GM12872 (cell line): ENCODE data around the gene OR6N1.

Source experiments
- CTCF ChIP-seq: IDR thresholded peaks from 3 replicates; pipeline ENCODE4 v1.5.1; 2011; ENCODE audit warnings: low read depth, mild to moderate bottlenecking, low read length, moderate library complexity; ENCODE audit not compliant: insufficient read depth

Gene OR6N1

GRCh38 chr1:158800526-158800925 lies 28.5 kb upstream of the OR6N1 start:
- no peak for TF ChIP-seq CTCF

- no peak for TF ChIP-seq CTCF
Observed at GRCh38 chr1:158799689-158800088, 27.7 kb upstream of the OR6N1 start.

GRCh38 chr1:158798531-158798930 lies 26.5 kb upstream of the OR6N1 start:
- no peak; the same call in 2 of the 3 replicates for TF ChIP-seq CTCF

- TF ChIP-seq CTCF = no peak
Observed at GRCh38 chr1:158794247-158794646, 22.3 kb upstream of the OR6N1 start.

- TF ChIP-seq CTCF = peak; percentile 63
Observed at GRCh38 chr1:158793604-158794003, 21.6 kb upstream of the OR6N1 start.

GRCh38 chr1:158781104-158781503 lies 9.1 kb upstream of the OR6N1 start, which contains the start of gene OR6N2:
TSS of gene OR6N2 (minus strand) at chr1:158781204. CDS start at chr1:158777635, 3,569 bp downstream.
- TF ChIP-seq CTCF = no peak

- no peak for TF ChIP-seq CTCF
Observed at GRCh38 chr1:158754420-158754819, 17.6 kb downstream of the OR6N1 start, which contains the start of gene OR6K6. TSS of gene OR6K6 (plus strand) at chr1:158754720. CDS start at chr1:158754888, 168 bp downstream.
